Activated CD8-positive, alpha-beta memory T cell treated with anti-CD3 and anti-CD28 coated beads, Interleukin-2, amount 50 U/mL, for 24 hours (primary cell): Measurements from ENCODE around the gene TSPYL1.
"Not testable (repeated sequence)": the region's sequence is repeated elsewhere in the genome, so short reads cannot be mapped to it uniquely, and the experiment has no call there.

Source experiments
- DNase-seq: peaks from one replicate; pipeline ENCODE4 v3.0.0-alpha.2; 2020; ENCODE audit errors: extremely low read depth

Gene TSPYL1

GRCh38 chr6:116279232-116280160 is at the start of gene TSPYL1:
TSPYL1 (minus strand) TSS chr6:116279930; CDS start chr6:116279830, 100 bp downstream.
- DNase-seq: peak; percentile 90

GRCh38 chr6:116329156-116329555 is 49.4 kb upstream of the TSPYL1 start:
- no peak for DNase-seq

GRCh38 chr6:116328528-116328903 is 48.8 kb upstream of the TSPYL1 start:
- no peak for DNase-seq

- no peak for DNase-seq
Observed at GRCh38 chr6:116327803-116328527, 48.2 kb upstream of the TSPYL1 start.

GRCh38 chr6:116326996-116327395 is 47.3 kb upstream of the TSPYL1 start:
- no peak for DNase-seq

- no peak for DNase-seq
Observed at GRCh38 chr6:116326181-116326671, 46.5 kb upstream of the TSPYL1 start.

GRCh38 chr6:116325634-116326132 is 46.0 kb upstream of the TSPYL1 start:
- DNase-seq: not testable (repeated sequence)

- no peak for DNase-seq
Observed at GRCh38 chr6:116323863-116324262, 44.1 kb upstream of the TSPYL1 start.

- DNase-seq: not testable (repeated sequence)
Observed at GRCh38 chr6:116321933-116322332, 42.2 kb upstream of the TSPYL1 start.

GRCh38 chr6:116316772-116317467 is 37.2 kb upstream of the TSPYL1 start:
- no peak for DNase-seq

- no peak for DNase-seq
Observed at GRCh38 chr6:116314878-116315277, 35.1 kb upstream of the TSPYL1 start.

GRCh38 chr6:116314218-116314617 is 34.5 kb upstream of the TSPYL1 start:
- no peak for DNase-seq

- DNase-seq: no peak
Observed at GRCh38 chr6:116313101-116313776, 33.5 kb upstream of the TSPYL1 start.

- no peak for DNase-seq
Observed at GRCh38 chr6:116309657-116310056, 29.9 kb upstream of the TSPYL1 start.

GRCh38 chr6:116309001-116309400 is 29.3 kb upstream of the TSPYL1 start:
- no peak for DNase-seq

- no peak for DNase-seq
Observed at GRCh38 chr6:116307633-116308032, 27.9 kb upstream of the TSPYL1 start.

GRCh38 chr6:116307001-116307400 is 27.3 kb upstream of the TSPYL1 start:
- no peak for DNase-seq

GRCh38 chr6:116304538-116305097 is 24.9 kb upstream of the TSPYL1 start:
- no peak for DNase-seq

- no peak for DNase-seq
Observed at GRCh38 chr6:116301104-116301503, 21.4 kb upstream of the TSPYL1 start.

GRCh38 chr6:116300566-116300965 is 20.8 kb upstream of the TSPYL1 start:
- no peak for DNase-seq

- no peak for DNase-seq
Observed at GRCh38 chr6:116298973-116299372, 19.2 kb upstream of the TSPYL1 start.
